GM10847 (cell line): ENCODE results near the gene SUSD3.

Source experiments
- POLR2A ChIP-seq: IDR thresholded peaks from 2 replicates; pipeline ENCODE4 v1.6.1; 2011; ENCODE audit not compliant: insufficient read length; ENCODE audit errors: extremely low read depth

The SUSD3 gene

DNA sequence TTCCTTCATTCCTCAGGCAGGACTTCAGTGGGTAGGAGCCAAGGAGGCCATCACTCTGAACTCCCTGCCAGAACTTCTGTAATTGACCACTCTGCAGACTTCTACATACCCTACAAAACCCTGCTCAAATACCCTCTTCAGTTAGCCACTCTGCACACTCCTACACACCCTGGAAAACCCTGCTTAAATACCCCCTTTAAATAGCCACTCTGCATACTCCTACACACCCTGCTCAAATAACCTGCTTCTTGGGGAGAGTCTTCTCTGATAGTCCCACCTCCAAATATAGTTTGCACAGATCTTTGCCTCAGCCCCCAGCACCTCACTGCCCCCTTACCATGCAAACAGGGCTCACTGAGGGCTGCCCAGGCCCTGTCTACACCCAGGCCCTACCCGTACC lies 18.9 kb downstream of the SUSD3 start:
- TF ChIP-seq POLR2A = no peak

DNA sequence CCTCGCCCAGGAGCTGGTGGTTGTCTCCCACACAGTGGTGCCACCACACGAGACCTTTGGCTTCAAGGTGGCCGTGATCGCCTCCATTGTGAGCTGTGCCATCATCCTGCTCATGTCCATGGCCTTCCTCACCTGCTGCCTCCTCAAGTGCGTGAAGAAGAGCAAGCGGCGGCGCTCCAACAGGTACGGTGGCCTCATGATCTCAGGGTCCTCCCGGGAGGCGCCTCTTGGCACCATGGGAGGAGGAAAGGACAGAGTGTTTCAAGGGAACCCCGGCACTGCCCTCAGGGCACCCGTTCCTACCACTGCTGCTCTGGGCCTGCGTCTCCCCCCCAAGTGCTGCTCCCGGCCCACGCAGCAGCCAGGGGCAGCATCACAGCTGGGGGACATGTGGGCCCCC lies 19.3 kb downstream of the SUSD3 start:
- TF ChIP-seq POLR2A = no peak

DNA sequence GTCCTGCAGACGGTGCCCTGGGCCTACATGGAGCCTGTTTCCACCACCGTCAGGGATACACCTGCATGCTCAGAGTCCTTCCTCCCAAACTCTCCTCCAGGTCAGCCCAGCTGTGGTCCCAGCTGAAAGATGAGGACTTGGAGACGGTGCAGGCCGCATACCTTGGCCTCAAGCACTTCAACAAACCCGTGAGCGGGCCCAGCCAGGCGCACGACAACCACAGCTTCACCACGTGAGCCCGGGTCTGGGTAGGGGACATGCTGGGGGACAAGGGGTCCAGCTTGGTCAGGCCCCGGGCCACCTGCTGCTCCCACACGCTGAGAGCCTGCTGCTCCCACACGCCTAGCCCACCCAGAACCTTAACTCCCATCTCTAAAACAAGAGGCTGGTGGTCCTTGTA lies 20.9 kb downstream of the SUSD3 start:
- TF ChIP-seq POLR2A = no peak

DNA sequence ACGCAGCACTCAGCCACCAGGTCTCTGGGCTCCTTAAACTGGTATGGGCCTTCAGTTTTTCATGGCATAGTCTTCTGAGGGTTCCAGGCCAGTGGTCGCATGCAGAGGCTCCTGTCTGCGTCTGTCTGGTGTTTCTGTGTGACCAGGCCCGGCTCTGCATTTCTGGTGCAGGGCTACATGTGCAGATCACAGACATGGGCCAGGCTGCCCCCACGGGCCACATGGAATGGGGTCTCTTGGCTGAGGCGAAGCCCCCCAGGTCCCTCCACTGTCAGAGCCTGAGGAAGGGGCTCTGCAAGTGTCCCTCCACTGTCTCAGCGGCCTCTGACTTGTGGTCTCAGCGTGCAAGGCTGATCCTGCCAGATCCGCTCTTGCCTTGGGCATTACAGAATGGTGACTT lies 21.9 kb downstream of the SUSD3 start:
- no peak for TF ChIP-seq POLR2A

DNA sequence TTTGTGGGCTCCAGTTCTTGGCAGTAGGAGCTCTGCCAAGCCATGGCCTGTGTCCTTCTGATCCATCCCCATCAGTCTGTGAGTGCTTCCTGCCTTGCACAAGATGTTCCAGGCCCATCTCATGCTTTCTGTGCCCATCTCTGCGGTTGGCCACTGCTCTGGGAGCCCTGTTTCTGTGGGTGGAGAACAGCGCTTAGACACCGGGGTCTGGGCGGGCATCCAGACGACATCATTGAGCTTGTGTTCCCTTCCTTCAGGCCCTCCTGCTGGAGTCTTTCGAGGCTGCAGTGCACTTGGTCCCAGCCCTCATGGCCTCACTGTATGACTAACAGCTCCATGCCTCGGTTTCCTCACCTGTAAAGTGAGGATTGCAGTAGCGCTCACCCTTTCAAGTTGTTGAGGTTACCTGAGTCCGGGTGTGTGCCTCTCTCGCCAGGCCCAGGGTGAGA lies 22.6 kb downstream of the SUSD3 start:
- TF ChIP-seq POLR2A = no peak

DNA sequence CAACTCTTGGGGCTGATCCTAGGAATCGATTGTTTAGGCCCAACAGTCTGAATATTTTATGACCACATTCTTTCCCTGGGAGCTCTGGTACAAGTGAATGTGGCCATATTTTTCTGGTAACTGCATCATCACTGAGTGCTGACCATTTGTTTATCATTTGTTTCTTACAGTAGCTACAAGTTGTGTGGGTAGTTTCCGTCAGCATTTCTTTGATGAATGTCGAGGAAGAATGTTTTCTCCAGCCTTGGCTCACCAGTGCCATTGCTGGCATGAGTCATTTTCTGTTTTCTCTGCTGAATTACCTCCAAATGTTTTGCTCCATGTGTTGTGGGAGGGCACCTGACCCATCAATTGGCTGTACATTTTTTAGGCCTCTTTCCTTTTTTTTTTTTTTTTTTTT lies 23.4 kb downstream of the SUSD3 start:
- no peak for TF ChIP-seq POLR2A

DNA sequence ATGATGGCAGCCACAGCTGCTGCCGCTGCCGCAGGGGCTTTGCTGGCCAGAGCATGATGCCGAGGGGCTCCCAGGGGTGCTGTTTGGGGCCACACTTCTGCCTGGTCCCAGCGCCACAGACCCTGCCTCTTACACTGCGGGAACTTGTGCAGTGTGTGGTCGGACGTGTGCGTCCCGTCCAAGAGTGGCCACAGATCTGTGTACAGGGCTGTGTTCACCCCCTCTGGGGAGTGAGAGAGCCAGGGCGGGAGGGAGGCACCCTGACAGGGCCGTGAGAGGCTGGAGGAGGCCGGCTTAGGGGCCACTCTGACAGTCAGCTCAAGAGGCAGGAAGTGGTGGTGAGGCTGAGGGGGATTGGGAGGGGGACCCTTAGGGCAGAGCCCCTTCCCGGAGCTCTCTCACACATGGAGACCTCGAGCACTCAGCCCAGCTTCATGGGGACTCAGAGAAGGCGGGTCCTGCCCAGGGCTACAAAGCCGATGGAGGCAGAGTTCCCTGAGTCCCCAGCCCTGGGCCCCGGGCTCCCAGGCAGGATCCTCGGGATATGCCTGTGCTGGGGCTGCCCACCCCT lies 24.4 kb downstream of the SUSD3 start:
- TF ChIP-seq POLR2A = no peak

DNA sequence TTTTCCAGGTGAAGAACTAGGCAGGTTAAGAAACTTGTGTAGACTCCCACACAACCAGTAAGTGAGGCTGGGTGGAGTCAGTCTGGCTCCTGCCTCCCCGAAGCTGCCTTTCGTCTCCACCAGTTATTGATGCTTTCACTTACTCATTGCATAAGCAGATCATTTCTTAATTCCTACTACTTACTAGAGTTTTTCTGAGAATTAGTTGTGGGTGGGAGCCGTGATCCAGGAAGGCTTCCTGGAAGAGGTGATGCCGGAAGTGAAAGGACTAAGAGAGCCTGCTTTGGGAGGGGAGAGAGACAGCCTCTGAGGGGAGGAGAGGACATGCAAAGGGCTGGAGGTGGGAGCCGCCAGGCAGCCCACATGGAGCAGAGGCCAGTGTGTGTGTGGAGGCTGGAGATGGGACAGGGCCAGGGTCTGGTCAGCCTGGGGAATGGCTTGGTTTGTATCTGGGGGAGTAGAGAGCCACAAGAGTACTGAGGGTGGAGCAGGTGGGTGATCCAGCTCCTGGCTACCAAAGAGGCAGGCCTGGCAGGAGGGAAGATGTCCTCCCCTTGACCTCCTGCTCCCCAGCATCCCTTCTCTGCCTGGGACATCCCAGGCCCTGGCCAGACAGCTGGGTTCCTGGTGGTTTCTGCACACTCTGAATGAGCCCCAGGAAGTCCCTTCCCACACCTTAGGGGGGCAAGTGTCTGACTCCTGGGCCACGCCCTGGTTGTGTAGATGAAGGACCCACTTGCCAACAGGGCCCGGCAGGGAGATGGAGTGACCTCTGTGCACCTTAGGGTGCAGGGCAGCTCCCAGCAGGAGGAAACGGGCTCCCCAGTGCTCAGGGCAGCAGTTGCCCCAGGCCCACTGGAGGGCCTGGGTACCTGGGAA lies 25.3 kb downstream of the SUSD3 start:
- TF ChIP-seq POLR2A = no peak

DNA sequence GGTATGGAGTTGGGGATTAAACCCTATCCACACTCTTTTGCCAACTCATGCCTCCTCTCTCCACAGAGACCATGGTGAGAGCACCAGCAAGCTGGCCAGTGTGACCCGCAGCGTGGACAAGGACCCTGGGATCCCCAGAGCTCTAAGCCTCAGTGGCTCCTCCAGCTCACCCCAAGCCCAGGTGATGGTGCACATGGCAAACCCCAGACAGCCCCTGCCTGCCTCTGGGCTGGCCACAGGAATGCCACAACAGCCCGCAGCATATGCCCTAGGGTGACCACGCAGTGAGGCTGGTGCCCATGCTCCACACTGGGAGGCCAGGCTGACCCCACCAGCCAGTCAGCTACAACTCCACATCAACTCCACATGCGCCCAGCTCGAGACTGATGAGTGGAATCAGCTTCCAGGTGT lies 26.0 kb downstream of the SUSD3 start:
- no peak for TF ChIP-seq POLR2A

DNA sequence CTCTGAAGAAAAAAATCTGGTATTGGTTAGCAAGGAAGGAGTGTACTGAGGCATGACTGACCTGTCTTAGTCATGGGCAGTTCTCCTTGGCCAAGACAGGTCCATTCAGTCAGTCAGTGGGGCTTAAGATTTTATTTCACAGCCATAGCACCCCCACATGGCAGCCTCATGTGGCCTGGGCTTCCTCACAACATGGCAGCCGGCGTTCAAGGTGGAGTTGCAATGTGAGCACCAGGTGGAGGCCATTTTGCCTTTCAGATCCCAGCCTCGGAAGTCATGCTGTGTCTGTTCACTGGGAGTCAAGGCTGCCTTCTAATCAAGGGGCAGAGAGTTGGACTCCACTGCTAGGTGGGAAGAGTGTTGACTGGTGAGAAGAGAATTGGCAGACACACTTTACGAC lies 27.2 kb downstream of the SUSD3 start:
- no peak for TF ChIP-seq POLR2A

DNA sequence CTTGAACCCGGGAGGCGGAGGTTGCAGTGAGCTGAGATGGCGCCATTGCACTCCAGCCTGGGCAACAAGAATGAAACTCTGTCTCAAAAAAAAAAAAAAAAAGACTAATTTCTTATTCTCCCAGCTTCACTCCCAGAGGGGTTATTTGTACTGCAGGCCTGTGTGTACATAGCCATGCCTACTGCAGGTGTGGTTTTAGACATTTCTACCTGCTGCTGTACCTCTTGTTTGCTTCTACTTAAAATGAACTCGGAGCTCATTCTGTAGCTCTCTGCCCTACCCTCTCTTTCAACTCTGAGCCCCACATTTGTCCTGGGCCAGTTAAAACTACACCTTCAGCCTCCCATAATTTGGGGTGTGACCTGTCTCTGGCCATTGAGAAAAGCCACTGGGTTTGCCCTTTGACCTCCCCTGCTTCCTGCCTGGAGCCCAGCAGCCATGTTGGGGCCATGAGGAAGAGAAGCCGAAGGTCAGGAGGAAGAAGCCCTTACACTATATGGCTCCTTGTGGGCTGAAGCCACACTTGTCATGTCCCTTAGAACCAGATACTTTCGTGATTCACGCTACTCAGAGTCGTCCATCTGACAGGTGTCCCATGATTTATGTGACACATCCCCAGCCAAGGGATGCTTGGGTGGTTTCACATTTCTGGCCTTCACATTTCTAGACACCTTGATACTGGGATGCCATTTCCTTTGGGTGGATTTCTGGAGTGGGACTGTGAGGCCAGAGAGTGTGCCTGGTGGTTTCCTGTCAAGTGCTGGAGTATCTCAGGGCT lies 28.1 kb downstream of the SUSD3 start:
- TF ChIP-seq POLR2A = no peak

DNA sequence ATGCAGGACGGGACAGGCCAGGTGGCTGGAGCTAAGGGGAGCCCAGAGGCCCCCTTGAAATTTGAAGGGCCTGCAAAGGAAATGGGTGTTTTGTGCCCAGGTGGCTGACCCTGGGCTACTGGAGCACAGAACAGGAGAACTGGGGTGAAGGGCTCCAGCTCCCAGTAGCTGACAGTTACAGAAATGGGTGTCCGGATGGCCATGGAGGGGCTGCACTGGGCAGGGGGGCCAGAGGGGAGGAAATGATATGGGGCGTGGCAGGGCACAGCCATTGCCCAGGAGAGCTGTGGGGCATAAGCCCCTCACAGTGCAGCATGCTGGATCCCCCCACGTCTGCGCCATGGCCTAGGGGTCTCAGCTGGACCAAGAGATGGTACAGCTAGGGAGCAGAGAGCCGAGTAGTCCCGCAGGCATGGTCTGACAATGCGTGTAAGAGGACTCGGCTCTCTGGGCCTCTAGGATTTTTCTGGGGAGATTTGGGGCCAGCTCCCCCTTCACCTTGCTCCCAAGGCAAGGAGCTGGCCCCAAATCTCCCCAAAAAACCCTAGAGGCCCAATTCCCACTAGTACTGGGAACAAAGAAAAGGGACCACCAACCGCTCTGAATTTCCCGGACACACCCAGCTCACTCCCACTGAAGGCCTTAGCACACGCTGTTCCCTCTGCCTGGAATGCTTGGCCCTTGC lies 29.6 kb downstream of the SUSD3 start:
- TF ChIP-seq POLR2A = no peak

DNA sequence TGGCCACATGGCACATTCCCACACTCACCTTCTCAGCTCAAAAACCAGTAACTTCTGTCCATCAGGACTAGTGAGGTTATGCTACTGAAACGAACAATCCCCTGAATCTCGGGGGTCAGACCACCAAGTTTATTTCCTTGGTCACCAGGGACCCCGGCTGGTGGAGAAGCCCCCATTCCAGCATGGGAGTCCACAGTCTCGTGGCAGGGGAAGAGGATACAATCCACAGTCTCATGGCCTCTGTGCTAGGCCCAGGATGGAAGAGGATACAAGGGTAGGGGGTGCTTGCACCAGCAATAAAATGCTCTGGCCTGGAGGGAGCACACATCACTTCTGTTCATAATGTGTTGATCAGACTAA lies 30.1 kb downstream of the SUSD3 start:
- TF ChIP-seq POLR2A = no peak

DNA sequence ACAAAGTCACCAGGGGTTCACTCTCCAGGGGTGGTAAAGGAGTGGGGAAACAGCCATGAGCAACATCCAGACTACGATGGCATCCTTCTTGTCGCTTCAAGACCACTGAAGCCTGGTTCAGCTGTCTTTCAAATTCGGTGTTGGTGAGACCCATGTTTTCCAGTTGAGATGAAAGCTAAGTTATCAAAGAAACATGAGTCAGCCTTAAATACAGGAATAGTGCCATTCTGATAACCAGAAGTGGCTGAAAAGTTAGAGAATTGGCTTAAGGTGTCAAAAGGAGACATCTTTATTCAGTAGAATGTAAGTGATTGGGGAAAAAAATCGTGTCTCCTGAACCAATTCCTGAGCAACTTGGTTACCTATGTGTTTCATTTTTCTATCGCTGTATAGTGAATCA lies 30.5 kb downstream of the SUSD3 start:
- TF ChIP-seq POLR2A = no peak

DNA sequence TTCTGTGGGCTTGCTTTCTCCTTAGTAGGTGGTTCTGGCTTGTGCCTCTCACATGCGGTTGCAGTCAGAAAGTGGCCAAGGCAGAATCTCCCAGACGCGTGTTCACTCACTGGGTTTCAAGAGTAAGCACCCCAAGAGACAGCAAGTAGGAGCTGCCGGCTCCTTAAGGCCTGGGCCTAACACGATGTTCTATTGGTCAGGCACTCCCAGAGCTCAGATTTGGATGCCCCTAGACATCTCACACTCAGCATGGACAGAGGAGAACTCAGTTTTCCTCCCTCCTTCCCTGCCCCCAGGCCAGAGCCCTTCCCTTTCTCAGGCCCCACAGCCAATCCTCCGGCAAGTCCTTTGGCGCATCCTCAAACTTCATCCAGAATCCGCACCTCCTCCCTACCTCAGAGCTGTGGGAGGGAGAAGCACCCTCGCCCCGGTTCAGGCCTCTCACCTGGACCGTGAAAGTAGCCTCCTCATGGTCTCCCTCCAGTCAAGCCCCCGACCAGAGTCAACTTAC lies 31.0 kb downstream of the SUSD3 start:
- TF ChIP-seq POLR2A = no peak
